Aorta (tissue), 5 donors: ENCODE measurements around the gene ETF1. TPM values are rescaled to one million over a fixed set of nuclear protein-coding genes. Genes with fewer than 3 reads are reported as not detected.
A peak's percentile ranks its signal among the peaks of the same experiment; 100 is the strongest.

ENCODE experiments used
- ATAC-seq: fragments of 200-7000 bp; cut with Tn5 transposase; one replicate; pipeline ENCODE4 v1.9.1; 2022; ENCODE audit warnings: moderate library complexity; ENCODE audit not compliant: low FRiP score
- DNase-seq, 2 donors: peaks; one replicate each; pipeline ENCODE4 v3.0.0-alpha.2; 2020
- H3K27ac ChIP-seq, 2 donors: one replicate each; pipeline ENCODE4 v1.5.1; 2013; ENCODE audit warnings: low read length in 2 of 2, mild to moderate bottlenecking in 2 of 2, moderate library complexity in 2 of 2, control low read depth in 1 of 2, inconsistent platforms in 1 of 2, low read depth in 1 of 2
- H3K27me3 ChIP-seq, 2 donors: one replicate each; pipeline ENCODE4 v1.6.1; 2013; ENCODE audit warnings: control low read depth in 1 of 2, low read length in 1 of 2, mild to moderate bottlenecking in 1 of 2, moderate library complexity in 1 of 2; ENCODE audit not compliant: insufficient read depth in 2 of 2, control insufficient read depth in 1 of 2
- H3K36me3 ChIP-seq, 2 donors: one replicate each; pipeline ENCODE4 v1.6.1; 2013; ENCODE audit warnings: control low read depth in 1 of 2, low read length in 1 of 2, mild to moderate bottlenecking in 1 of 2; ENCODE audit not compliant: insufficient read depth in 2 of 2, control insufficient read depth in 1 of 2
- H3K4me1 ChIP-seq, 2 donors: one replicate each; pipeline ENCODE4 v1.6.1; 2013; ENCODE audit warnings: low read length in 2 of 2, control low read depth in 1 of 2, mild to moderate bottlenecking in 1 of 2, moderate library complexity in 1 of 2; ENCODE audit not compliant: insufficient read depth in 2 of 2, control insufficient read depth in 1 of 2
- H3K4me3 ChIP-seq, 2 donors: one replicate each; pipeline ENCODE4 v1.5.1; 2013; ENCODE audit warnings: low read length in 2 of 2, control low read depth in 1 of 2, mild to moderate bottlenecking in 1 of 2
- H3K9me3 ChIP-seq: one replicate; pipeline ENCODE4 v1.6.1; 2013; ENCODE audit warnings: mild to moderate bottlenecking, low read length; ENCODE audit not compliant: control insufficient read depth
- WGBS, 2 donors: extraction: QIAGEN DNeasy Blood & Tissue Kit; methylation state at CpG; one replicate each; pipeline ENCODE4 v1.1.7; 2013; 5-methylcytosine and 5-hydroxymethylcytosine counted together
- intact Hi-C, 2 donors: fragments of 100-400 bp; cut with DNase I; formaldehyde crosslinking; loops; one replicate each; pipeline versions ENCODE4 v1.14.2 to v1.15.0; 2022
- polyA plus RNA-seq, 2 donors: library from polyadenylated mRNA; stranded (reverse); fragments of 200-250 nt; gene quantifications; one replicate each; pipeline ENCODE4 v1.2.3, GENCODE V29; 2013
- total RNA-seq, 2 donors: library from RNA; stranded (reverse); fragmentation: NEBNext Ultra II Directional; extraction: Animal tissue kit (Norgen Biotek cat#: 25700); gene quantifications; one replicate each; pipeline ENCODE4 v1.2.1, GENCODE V29; 2021
- donor health status: healthy with polysubstance abuse.
- donor health status: Bipolar disorder and iron deficiency.
- donor health status: DM: no; HTN: no; CAD: no.
- donor health status: DM: no; HTN: no; CAD: no.
- donor health status: DM: yes; HTN: yes; CAD: no.

Gene ETF1
- total and polyA plus RNA-seq, 4 donors: 48.5 to 101 (median 74.4) TPM

GRCh38 chr5:138506370-138507306 lies 36.4 kb downstream of the ETF1 start:
- Histone ChIP-seq H3K36me3 (peaks cover 0 to 6% of the 10 kb centered on the region in 2 donors), H3K27me3 (no peaks in the 10 kb centered on the region), H3K27ac (no peak overlapping the region), H3K4me1 (no peaks in the 10 kb centered on the region), H3K9me3 (no peaks in the 10 kb centered on the region), H3K4me3 (no peak overlapping the region)
- DNase-seq (no peak), ATAC-seq (no peak)
- intact Hi-C loops: no loop called here
- 74 to 76% methylated on average over 10 of the region's 10 CpGs for WGBS, 2 donors

- Histone ChIP-seq H3K27me3 (no peaks in the 10 kb centered on the region), H3K9me3 (no peaks in the 10 kb centered on the region), H3K4me1 (no peaks in the 10 kb centered on the region), H3K4me3 (no peak overlapping the region), H3K36me3 (peaks cover 0 to 6% of the 10 kb centered on the region in 2 donors), H3K27ac (no peak overlapping the region)
- peak; percentile 84 for ATAC-seq
- peak in 1 of 2 donors; percentile 58 for DNase-seq
- 4 to 6% methylated on average over 4 of the region's 4 CpGs for WGBS, 2 donors
- intact Hi-C loops: loop anchor here in 1 of 2 donors (1.0 kb wide), 1 partner anchor 40 kb away; no protein-coding TSS in a partner anchor
Observed at GRCh38 chr5:138504799-138505198, 38.2 kb downstream of the ETF1 start.

DNA sequence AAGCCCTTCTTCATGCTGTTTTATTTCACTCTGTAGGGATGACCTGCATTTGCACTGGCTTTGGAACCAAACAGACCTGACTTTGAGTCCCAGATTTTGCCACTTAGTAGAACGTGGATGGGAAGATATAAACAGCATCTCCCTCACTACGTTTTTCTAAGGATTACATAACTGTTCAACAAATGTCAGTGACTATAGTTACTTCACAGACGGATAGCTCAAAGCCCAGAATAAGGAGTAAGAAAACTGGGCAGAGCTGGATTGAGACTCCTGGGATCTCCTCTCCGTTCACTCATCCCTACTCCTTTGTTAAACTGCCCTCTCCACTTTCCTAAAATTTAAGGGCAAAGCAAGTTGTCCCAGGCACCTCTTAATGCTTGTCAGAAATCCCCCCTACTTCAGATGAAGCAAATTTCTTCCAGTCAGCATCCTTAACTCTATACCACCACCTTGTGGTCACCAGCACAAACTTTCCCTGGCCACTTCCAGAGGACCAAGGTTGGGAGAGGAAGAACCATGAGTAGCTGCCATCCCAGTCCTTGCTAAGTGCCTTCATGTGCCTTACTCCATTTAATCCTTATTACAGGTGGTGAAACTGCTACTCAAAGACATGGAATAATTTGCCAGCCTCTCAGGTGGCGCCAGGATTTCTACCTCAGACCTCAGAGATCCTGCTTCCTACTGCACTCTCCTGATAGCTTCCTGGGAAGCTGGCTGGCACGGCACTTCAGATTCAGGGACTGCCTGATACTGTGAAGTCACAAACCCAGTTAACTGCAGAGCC lies 39.4 kb downstream of the ETF1 start:
- Histone ChIP-seq H3K4me1 (no peaks in the 10 kb centered on the region), H3K27ac (peak overlapping the region in 1 of 2 donors; percentile 14), H3K36me3 (peaks cover 0 to 5% of the 10 kb centered on the region in 2 donors), H3K4me3 (no peak overlapping the region), H3K9me3 (no peaks in the 10 kb centered on the region), H3K27me3 (no peaks in the 10 kb centered on the region)
- WGBS, 2 donors: 7 to 9% methylated on average over 6 of the region's 6 CpGs
- ATAC-seq (peak; percentile 91), DNase-seq (no peak)
- intact Hi-C loops: loop anchor here (1.0 kb wide), 3 partner anchors 39 to 54 kb away; no protein-coding TSS in a partner anchor

DNA sequence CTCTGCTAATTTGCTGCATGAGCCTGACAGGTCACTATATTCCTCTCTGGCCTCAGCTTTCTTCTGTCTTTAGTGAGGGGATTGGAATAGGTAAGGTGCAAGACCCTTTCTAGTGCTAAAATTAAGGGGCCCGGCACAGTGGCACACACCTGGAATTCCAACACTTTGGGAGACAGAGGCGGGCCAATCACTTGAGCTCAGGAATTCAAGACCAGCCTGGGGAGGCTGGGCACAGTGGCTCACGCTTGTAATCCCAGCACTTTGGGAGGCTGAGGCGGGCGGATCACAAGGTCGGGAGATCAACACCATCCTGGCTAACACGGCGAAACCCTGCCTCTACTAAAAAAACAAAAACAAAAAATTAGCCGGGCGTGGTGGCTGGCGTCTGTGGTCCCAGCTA lies 40.5 kb downstream of the ETF1 start:
- 79 to 88% methylated on average over 11 of the region's 11 CpGs for WGBS, 2 donors
- no peaks in the 10 kb centered on the region for H3K27me3 ChIP-seq
- H3K27ac ChIP-seq: no peak overlapping the region
- H3K9me3 ChIP-seq: no peaks in the 10 kb centered on the region
- no peak for DNase-seq
- no peak for ATAC-seq
- H3K4me1 ChIP-seq: no peaks in the 10 kb centered on the region
- H3K36me3 ChIP-seq: peaks cover 0 to 1% of the 10 kb centered on the region in 2 donors
- intact Hi-C loops: no loop called here
- no peak overlapping the region for H3K4me3 ChIP-seq

DNA sequence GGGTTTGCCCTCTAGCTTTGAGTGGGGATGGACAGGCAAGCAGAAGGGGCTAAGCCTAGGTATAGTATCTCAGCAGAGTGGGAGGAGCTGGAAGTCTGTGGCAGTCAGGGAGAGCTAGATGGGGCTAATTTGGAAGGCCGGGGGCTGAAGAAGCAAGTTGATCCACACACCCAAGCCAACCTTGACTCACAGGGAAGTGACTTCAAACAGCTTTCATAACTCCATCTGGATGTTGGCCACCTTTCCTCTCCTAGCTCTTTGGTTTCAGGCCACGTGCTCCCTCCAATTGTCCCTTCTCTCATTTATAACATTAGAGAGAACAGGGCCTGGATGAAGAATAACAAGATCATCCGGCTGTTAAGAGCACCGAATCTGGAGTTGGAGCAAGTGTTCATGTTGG lies 40.9 kb downstream of the ETF1 start:
- H3K27me3 ChIP-seq: no peaks in the 10 kb centered on the region
- intact Hi-C loops: no loop called here
- no peak overlapping the region for H3K27ac ChIP-seq
- no peaks in the 10 kb centered on the region for H3K4me1 ChIP-seq
- H3K4me3 ChIP-seq: no peak overlapping the region
- H3K36me3 ChIP-seq: no peaks in the 10 kb centered on the region
- no peaks in the 10 kb centered on the region for H3K9me3 ChIP-seq
- DNase-seq (no peak), ATAC-seq (no peak)
- 47 to 58% methylated on average over 4 of the region's 4 CpGs for WGBS, 2 donors

GRCh38 chr5:138498376-138498775 lies 44.7 kb downstream of the ETF1 start:
- Histone ChIP-seq H3K4me1 (no peaks in the 10 kb centered on the region), H3K27ac (no peak overlapping the region), H3K27me3 (no peaks in the 10 kb centered on the region), H3K9me3 (no peaks in the 10 kb centered on the region), H3K36me3 (no peaks in the 10 kb centered on the region), H3K4me3 (no peak overlapping the region)
- ATAC-seq (no peak), DNase-seq (no peak)
- intact Hi-C loops: no loop called here
- WGBS, 2 donors: 75% methylated on average over 4 of the region's 4 CpGs

- no peaks in the 10 kb centered on the region for H3K9me3 ChIP-seq
- 81 to 86% methylated on average over 7 of the region's 7 CpGs for WGBS, 2 donors
- H3K27me3 ChIP-seq: no peaks in the 10 kb centered on the region
- ATAC-seq (no peak), DNase-seq (no peak)
- no peaks in the 10 kb centered on the region for H3K36me3 ChIP-seq
- no peak overlapping the region for H3K4me3 ChIP-seq
- H3K27ac ChIP-seq: no peak overlapping the region
- intact Hi-C loops: no loop called here
- no peaks in the 10 kb centered on the region for H3K4me1 ChIP-seq
Observed at GRCh38 chr5:138495351-138495750, 47.7 kb downstream of the ETF1 start.

GRCh38 chr5:138492560-138493045 lies 50.4 kb downstream of the ETF1 start:
- 6 to 9% methylated on average over 10 of the region's 10 CpGs for WGBS, 2 donors
- intact Hi-C loops: loop anchor here in 1 of 2 donors (2.0 kb wide), 1 partner anchor 28 kb away; the partner anchor contains the start of gene EGR1
- H3K9me3 ChIP-seq: no peaks in the 10 kb centered on the region
- H3K4me1 ChIP-seq: no peaks in the 10 kb centered on the region
- H3K36me3 ChIP-seq: no peaks in the 10 kb centered on the region
- ATAC-seq (no peak), DNase-seq (no peak)
- no peaks in the 10 kb centered on the region for H3K27me3 ChIP-seq
- H3K4me3 ChIP-seq: peak overlapping the region; percentile 35 to 49
- H3K27ac ChIP-seq: peak overlapping the region in 1 of 2 donors; percentile 42
